HepG2 (cell line): ENCODE results near the gene FBXW8. TPM values are rescaled to one million over a fixed set of nuclear protein-coding genes. Genes with fewer than 3 reads are reported as not detected.

Experiments used
- AGO2 ChIP-seq: fragments of 200-400 bp; formaldehyde crosslinking; optimal IDR thresholded peaks from 2 replicates; pipeline ENCODE3; 2017; ENCODE audit warnings: mild to moderate bottlenecking, low read depth, low read length, moderate library complexity
- CEBPB ChIP-seq: IDR thresholded peaks from 2 replicates; pipeline ENCODE4 v1.6.1; 2011; ENCODE audit warnings: low read depth, low read length, improper control_type of control experiment, borderline replicate concordance
- GATAD2A ChIP-seq: IDR thresholded peaks from 2 replicates; pipeline ENCODE4 v1.6.1; 2016
- MXD3 ChIP-seq: IDR thresholded peaks from 2 replicates; pipeline ENCODE4 v1.6.1; 2016; ENCODE audit warnings: mild to moderate bottlenecking, missing biosample characterization, missing genetic modification reagents
- PPARG ChIP-seq: conservative IDR thresholded peaks from 2 replicates; pipeline ENCODE4 v1.6.1; 2016; ENCODE audit warnings: missing biosample characterization, missing genetic modification reagents
- SALL1 ChIP-seq: sonication (generic); formaldehyde crosslinking; IDR thresholded peaks from 2 replicates; pipeline ENCODE4 v1.8.0; 2022; ENCODE audit warnings: mild to moderate bottlenecking, missing genetic modification reagents
- SMYD3 ChIP-seq: sonication (generic); formaldehyde crosslinking; IDR thresholded peaks from 2 replicates; pipeline ENCODE4 v1.8.1; 2023; ENCODE audit warnings: mild to moderate bottlenecking, missing genetic modification reagents
- SRF ChIP-seq: IDR thresholded peaks from 2 replicates; pipeline ENCODE4 v1.6.1; 2011; ENCODE audit warnings: mild to moderate bottlenecking, low read depth, low read length, moderate library complexity
- SUZ12 ChIP-seq: fragments of 150-350 bp; IDR thresholded peaks from 2 replicates; pipeline ENCODE4 v1.6.1; 2014; ENCODE audit warnings: low read depth, low read length
- SYNCRIP ChIP-seq: fragments of 200-400 bp; formaldehyde crosslinking; IDR thresholded peaks from 2 replicates; pipeline ENCODE4 v1.6.1; 2018; ENCODE audit warnings: mild to moderate bottlenecking, low read depth, low read length; ENCODE audit not compliant: insufficient read depth
- TBP ChIP-seq: sonication (generic); formaldehyde crosslinking; IDR thresholded peaks from 2 replicates; pipeline ENCODE4 v1.5.0; 2020; ENCODE audit warnings: missing genetic modification reagents
- TCF12 ChIP-seq, 2 experiments: fragments of 450-650 bp in 1 of 2; sonication (generic) in 1 of 2; formaldehyde crosslinking in 1 of 2; IDR thresholded peaks; 2 replicates each; pipeline versions ENCODE4 v1.6.1 to v1.8.0; 2017 to 2022; ENCODE audit warnings: antibody characterized with exemption in 1 of 2, mild to moderate bottlenecking in 1 of 2, missing genetic modification reagents in 1 of 2, moderate library complexity in 1 of 2
- ZBTB14 ChIP-seq: sonication (generic); formaldehyde crosslinking; IDR thresholded peaks from 2 replicates; pipeline ENCODE4 v1.4.0; 2020; ENCODE audit warnings: missing genetic modification reagents
- ZBTB49 ChIP-seq: sonication (generic); formaldehyde crosslinking; IDR thresholded peaks from 2 replicates; pipeline ENCODE4 v1.4.0; 2020; ENCODE audit warnings: missing genetic modification reagents, borderline replicate concordance
- ZNF264 ChIP-seq: sonication (generic); formaldehyde crosslinking; IDR thresholded peaks from 2 replicates; pipeline ENCODE4 v1.4.0; 2020; ENCODE audit warnings: missing genetic modification reagents
- ZNF350 ChIP-seq: sonication (generic); formaldehyde crosslinking; IDR thresholded peaks from 2 replicates; pipeline ENCODE4 v1.4.0; 2020; ENCODE audit warnings: mild to moderate bottlenecking, low read depth, missing genetic modification reagents, borderline replicate concordance
- ZNF615 ChIP-seq: sonication (generic); formaldehyde crosslinking; IDR thresholded peaks from 2 replicates; pipeline ENCODE4 v1.5.0; 2020; ENCODE audit warnings: mild to moderate bottlenecking, missing genetic modification reagents, borderline replicate concordance
- ZNF644 ChIP-seq: IDR thresholded peaks from 2 replicates; pipeline ENCODE4 v1.6.1; 2016; ENCODE audit warnings: low read depth
- ZNF766 ChIP-seq: sonication (generic); formaldehyde crosslinking; IDR thresholded peaks from 2 replicates; pipeline ENCODE4 v1.5.0; 2020; ENCODE audit warnings: missing genetic modification reagents, borderline replicate concordance
- polyA plus RNA-seq, 8 experiments: library from polyadenylated mRNA; depleted of rRNA in 3 of 8; stranded (reverse) in 7 of 8; unstranded in 1 of 8; fragments of >200 nt; fragmentation: Illumina TruSeq in 4 of 8; extraction: Trizol in 4 of 8; gene quantifications; 2 replicates each; pipeline versions ENCODE4 v1.2.1 to v1.2.3, GENCODE V29; 2011 to 2016; ENCODE audit warnings: low read depth in 4 of 8, missing spikeins in 1 of 8, mixed read lengths in 1 of 8; ENCODE audit not compliant: insufficient read depth in 1 of 8
- total RNA-seq, 5 experiments: library from RNA; depleted of rRNA; stranded (reverse); fragments of >200 nt; fragmentation: Illumina TruSeq; extraction: Trizol; gene quantifications; 2 replicates each; pipeline ENCODE4 v1.2.3, GENCODE V29; 2016; ENCODE audit warnings: low read depth in 1 of 5
- TF ChIP-seq, protein P1 (sequence below): IDR thresholded peaks from 2 replicates; pipeline ENCODE4 v1.6.1; 2018; ENCODE audit warnings: missing genetic modification reagents, mild to moderate bottlenecking, missing compliant biosample characterization
- TF ChIP-seq, protein P2 (sequence below): sonication (generic); formaldehyde crosslinking; IDR thresholded peaks from 2 replicates; pipeline ENCODE4 v1.4.0; 2020; ENCODE audit warnings: missing genetic modification reagents, borderline replicate concordance
- TF ChIP-seq, protein P3 (sequence below): sonication (generic); formaldehyde crosslinking; IDR thresholded peaks from 2 replicates; pipeline ENCODE4 v1.4.0; 2020; ENCODE audit warnings: missing genetic modification reagents, low read depth, mild to moderate bottlenecking, borderline replicate concordance

FBXW8 gene
- total and polyA plus RNA-seq, 2 of the 13 experiments (the other 11 are each of a cell fraction or from before 2014, with no cell fraction given), result 5.1 to 5.9 TPM

DNA sequence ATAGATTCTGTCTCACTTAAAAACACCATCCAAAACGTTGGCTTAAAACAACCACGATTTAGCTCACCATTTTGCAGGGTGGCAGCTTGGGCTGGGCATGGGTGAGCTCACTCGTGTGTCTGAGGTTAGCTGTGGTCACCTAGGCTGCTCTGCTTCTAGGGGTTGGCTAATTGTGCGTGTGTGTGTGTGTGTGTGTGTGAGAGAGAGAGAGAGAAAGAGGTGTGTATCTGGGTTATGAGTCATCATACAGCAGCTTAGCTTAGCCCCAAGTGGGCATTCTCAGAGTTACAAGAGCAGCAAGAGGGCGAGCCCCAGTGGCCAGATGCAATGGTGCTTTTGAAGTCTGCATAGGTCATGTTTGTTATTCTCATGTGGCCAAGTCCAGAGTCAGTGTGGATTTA lies 6.0 kb downstream of the FBXW8 start (continued):
- TF ChIP-seq ZNF350 (CRISPR knock-in tag) (peak; percentile 39; the same call in 1 of the 2 replicates), ZNF644 (peak; percentile 67; the same call in 1 of the 2 replicates), ZBTB14 (CRISPR knock-in tag) (no peak), AGO2 (no peak), SYNCRIP (no peak), GATAD2A (peak; percentile 78), ZNF264 (CRISPR knock-in tag) (no peak), SUZ12 (no peak), CEBPB (peak; percentile 31; the same call in 1 of the 2 replicates), SALL1 (peak; percentile 85), TCF12 (IDR thresholded peaks at IDR 0.05) (no peak), TCF12 (CRISPR knock-in tag; IDR thresholded peaks at IDR 0.05) (no peak), PPARG (peak; percentile 78), TBP (CRISPR knock-in tag) (no peak), SMYD3 (CRISPR knock-in tag) (no peak; the same call in 1 of the 2 replicates), SRF (no peak), ZNF766 (no peak), ZBTB49 (no peak), MXD3 (CRISPR knock-in tag) (no peak), ZNF615 (CRISPR knock-in tag) (no peak)
- TF ChIP-seq, protein P1, sequence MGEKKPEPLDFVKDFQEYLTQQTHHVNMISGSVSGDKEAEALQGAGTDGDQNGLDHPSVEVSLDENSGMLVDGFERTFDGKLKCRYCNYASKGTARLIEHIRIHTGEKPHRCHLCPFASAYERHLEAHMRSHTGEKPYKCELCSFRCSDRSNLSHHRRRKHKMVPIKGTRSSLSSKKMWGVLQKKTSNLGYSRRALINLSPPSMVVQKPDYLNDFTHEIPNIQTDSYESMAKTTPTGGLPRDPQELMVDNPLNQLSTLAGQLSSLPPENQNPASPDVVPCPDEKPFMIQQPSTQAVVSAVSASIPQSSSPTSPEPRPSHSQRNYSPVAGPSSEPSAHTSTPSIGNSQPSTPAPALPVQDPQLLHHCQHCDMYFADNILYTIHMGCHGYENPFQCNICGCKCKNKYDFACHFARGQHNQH, result peak; percentile 44; the same call in 1 of the 2 replicates
- TF ChIP-seq, protein P2, sequence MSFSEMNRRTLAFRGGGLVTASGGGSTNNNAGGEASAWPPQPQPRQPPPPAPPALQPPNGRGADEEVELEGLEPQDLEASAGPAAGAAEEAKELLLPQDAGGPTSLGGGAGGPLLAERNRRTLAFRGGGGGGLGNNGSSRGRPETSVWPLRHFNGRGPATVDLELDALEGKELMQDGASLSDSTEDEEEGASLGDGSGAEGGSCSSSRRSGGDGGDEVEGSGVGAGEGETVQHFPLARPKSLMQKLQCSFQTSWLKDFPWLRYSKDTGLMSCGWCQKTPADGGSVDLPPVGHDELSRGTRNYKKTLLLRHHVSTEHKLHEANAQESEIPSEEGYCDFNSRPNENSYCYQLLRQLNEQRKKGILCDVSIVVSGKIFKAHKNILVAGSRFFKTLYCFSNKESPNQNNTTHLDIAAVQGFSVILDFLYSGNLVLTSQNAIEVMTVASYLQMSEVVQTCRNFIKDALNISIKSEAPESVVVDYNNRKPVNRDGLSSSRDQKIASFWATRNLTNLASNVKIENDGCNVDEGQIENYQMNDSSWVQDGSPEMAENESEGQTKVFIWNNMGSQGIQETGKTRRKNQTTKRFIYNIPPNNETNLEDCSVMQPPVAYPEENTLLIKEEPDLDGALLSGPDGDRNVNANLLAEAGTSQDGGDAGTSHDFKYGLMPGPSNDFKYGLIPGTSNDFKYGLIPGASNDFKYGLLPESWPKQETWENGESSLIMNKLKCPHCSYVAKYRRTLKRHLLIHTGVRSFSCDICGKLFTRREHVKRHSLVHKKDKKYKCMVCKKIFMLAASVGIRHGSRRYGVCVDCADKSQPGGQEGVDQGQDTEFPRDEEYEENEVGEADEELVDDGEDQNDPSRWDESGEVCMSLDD (CRISPR knock-in tag), result no peak
- TF ChIP-seq, protein P3, sequence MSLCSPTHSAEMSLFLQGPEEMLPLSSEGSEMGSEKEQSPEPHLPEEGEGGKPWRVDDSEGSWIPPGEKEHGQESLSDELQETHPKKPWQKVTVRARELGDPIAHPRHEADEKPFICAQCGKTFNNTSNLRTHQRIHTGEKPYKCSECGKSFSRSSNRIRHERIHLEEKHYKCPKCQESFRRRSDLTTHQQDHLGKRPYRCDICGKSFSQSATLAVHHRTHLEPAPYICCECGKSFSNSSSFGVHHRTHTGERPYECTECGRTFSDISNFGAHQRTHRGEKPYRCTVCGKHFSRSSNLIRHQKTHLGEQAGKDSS (CRISPR knock-in tag), result peak; percentile 40; the same call in 1 of the 2 replicates
